Mammary epithelial cell (primary cell): ENCODE data around the gene SHCBP1L.

Experiments used
- EZH2 ChIP-seq: IDR thresholded peaks from 2 replicates; pipeline ENCODE4 v1.6.1; 2012; ENCODE audit warnings: low read length, inconsistent platforms, borderline replicate concordance
- TF ChIP-seq, protein P1 (sequence below), 2 donors: IDR thresholded peaks in 1 of 2; conservative IDR thresholded peaks in 1 of 2; 2 replicates each; pipeline ENCODE4 v1.5.1; 2011 to 2012; ENCODE audit warnings: inconsistent platforms in 2 of 2, low read length in 2 of 2, mild to moderate bottlenecking in 2 of 2, control low read depth in 1 of 2, low read depth in 1 of 2; ENCODE audit not compliant: insufficient read depth in 1 of 2; ENCODE audit errors: extremely low read depth in 1 of 2

- TF ChIP-seq, protein P1, sequence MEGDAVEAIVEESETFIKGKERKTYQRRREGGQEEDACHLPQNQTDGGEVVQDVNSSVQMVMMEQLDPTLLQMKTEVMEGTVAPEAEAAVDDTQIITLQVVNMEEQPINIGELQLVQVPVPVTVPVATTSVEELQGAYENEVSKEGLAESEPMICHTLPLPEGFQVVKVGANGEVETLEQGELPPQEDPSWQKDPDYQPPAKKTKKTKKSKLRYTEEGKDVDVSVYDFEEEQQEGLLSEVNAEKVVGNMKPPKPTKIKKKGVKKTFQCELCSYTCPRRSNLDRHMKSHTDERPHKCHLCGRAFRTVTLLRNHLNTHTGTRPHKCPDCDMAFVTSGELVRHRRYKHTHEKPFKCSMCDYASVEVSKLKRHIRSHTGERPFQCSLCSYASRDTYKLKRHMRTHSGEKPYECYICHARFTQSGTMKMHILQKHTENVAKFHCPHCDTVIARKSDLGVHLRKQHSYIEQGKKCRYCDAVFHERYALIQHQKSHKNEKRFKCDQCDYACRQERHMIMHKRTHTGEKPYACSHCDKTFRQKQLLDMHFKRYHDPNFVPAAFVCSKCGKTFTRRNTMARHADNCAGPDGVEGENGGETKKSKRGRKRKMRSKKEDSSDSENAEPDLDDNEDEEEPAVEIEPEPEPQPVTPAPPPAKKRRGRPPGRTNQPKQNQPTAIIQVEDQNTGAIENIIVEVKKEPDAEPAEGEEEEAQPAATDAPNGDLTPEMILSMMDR (conservative IDR thresholded peaks at IDR 0.05 in 1 of 2, IDR thresholded peaks at IDR 0.05 in 1 of 2; ENCODE audit: extremely low read depth in 1 of 2, insufficient read depth in 1 of 2, low read depth in 1 of 2, low read length in 2 of 2) = no peak
- no peak for TF ChIP-seq EZH2
Measured at GRCh38 chr1:182857212-182857611, 95.8 kb downstream of the SHCBP1L start.
